ENCODE data around the gene ZNF865.

DNA sequence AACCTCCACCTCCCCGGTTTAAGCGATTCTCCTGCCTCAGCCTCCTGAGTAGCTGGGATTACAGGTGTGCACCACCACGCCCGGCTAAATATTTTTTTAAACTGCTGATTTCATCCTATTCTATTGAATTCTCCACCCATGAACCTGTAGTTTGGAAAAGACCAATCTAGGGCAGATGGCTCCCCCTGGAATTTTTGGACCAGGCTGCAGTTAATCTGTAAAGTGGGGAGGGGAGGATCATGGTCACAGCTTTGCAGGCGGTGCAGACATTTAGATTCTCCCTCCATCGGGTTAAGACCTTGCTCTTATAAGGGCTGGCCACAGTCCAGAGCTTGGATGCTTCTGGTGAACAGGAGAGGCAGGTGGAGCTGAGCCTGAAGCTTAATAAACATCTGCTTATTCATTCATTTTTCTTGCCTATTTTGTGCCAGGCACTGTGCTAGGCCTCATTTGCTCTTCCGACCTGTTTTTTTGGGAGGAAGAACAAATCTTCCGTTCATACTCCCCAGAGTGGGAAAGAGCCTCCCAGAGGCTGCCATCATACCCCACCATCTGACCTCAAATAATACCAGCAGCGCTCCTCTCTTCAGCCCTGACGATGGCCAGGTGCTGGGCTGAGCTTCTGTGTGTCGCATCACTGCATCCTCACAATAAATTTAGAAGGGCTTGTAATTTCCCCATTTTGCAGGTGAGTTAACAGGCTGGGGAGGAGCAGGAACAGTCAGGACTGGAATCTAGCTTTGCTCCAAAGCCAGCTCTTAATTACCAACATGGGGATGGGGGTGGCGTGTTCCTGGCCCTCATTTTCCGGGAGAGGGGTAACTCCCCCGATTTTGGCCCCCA lies 41.7 kb downstream of the ZNF865 start:
- TF ChIP-seq, protein P1, sequence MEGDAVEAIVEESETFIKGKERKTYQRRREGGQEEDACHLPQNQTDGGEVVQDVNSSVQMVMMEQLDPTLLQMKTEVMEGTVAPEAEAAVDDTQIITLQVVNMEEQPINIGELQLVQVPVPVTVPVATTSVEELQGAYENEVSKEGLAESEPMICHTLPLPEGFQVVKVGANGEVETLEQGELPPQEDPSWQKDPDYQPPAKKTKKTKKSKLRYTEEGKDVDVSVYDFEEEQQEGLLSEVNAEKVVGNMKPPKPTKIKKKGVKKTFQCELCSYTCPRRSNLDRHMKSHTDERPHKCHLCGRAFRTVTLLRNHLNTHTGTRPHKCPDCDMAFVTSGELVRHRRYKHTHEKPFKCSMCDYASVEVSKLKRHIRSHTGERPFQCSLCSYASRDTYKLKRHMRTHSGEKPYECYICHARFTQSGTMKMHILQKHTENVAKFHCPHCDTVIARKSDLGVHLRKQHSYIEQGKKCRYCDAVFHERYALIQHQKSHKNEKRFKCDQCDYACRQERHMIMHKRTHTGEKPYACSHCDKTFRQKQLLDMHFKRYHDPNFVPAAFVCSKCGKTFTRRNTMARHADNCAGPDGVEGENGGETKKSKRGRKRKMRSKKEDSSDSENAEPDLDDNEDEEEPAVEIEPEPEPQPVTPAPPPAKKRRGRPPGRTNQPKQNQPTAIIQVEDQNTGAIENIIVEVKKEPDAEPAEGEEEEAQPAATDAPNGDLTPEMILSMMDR (conservative IDR thresholded peaks at IDR 0.05 in 1 of 2, IDR thresholded peaks at IDR 0.05 in 1 of 2; ENCODE audit: low read depth in 1 of 2, low read length in 2 of 2): no peak
- no peak for TF ChIP-seq EZH2 (IDR thresholded peaks at IDR 0.05; ENCODE audit: low read length, missing control alignments)

Data from fibroblast of lung (primary cell).